HEK293 (cell line): Measurements from ENCODE around the gene FGD6.

Experiments used
- CTCF ChIA-PET: fragments of 350-600 bp; formaldehyde crosslinking; extraction: SDS; loops from one replicate; lab custom pipeline; 2021; ENCODE audit warnings: antibody characterized with exemption; lab: Yijun Ruan, JAX
- POLR2A ChIA-PET: fragments of 300-600 bp; formaldehyde crosslinking; extraction: SDS; loops from one replicate; lab custom pipeline; 2020; ENCODE audit warnings: antibody characterized with exemption, inconsistent platforms; lab: Yijun Ruan, JAX
- H3K27ac ChIP-seq: fragments of 200-500 bp; sonication (Bioruptor generic); 2 replicates; pipeline ENCODE4 v1.5.1; 2014; ENCODE audit warnings: low read depth, low read length, control low read depth, inconsistent platforms; ENCODE audit errors: extremely low read depth
- H3K36me3 ChIP-seq, 2 experiments: fragments of 200-500 bp in 1 of 2; sonication (Bioruptor generic) in 1 of 2; 1 replicate in 1 of 2; 2 replicates in 1 of 2; pipeline ENCODE4 v1.5.1; 2014 to 2017; ENCODE audit warnings: inconsistent platforms in 2 of 2, low read length in 2 of 2; ENCODE audit not compliant: control insufficient read depth in 2 of 2, insufficient read depth in 1 of 2
- H3K4me1 ChIP-seq: fragments of 200-500 bp; sonication (Bioruptor generic); 2 replicates; pipeline ENCODE4 v1.5.1; 2014; ENCODE audit warnings: mild to moderate bottlenecking, low read length, inconsistent platforms; ENCODE audit not compliant: control insufficient read depth, insufficient read depth
- H3K4me3 ChIP-seq: 2 replicates; pipeline ENCODE4 v1.5.1; 2011; ENCODE audit warnings: low read depth, mild to moderate bottlenecking, control low read depth, low read length, moderate library complexity
- H3K9me3 ChIP-seq: fragments of 200-500 bp; sonication (Bioruptor generic); 2 replicates; pipeline ENCODE4 v1.5.1; 2014; ENCODE audit warnings: low read depth, low read length, inconsistent platforms; ENCODE audit not compliant: control insufficient read depth, insufficient read depth
- PRDM6 ChIP-seq: fragments of 450-650 bp; formaldehyde crosslinking; IDR thresholded peaks from 2 replicates; pipeline ENCODE4 v1.5.1; 2017; ENCODE audit warnings: missing biosample characterization, missing genetic modification characterization
- SCRT1 ChIP-seq: fragments of 450-650 bp; formaldehyde crosslinking; IDR thresholded peaks from 2 replicates; pipeline ENCODE4 v1.5.1; 2016; ENCODE audit warnings: missing biosample characterization, missing genetic modification characterization, borderline replicate concordance
- SCRT2 ChIP-seq: fragments of 450-650 bp; formaldehyde crosslinking; IDR thresholded peaks from 2 replicates; pipeline ENCODE4 v1.5.1; 2016; ENCODE audit warnings: missing biosample characterization, missing genetic modification characterization
- ZBTB20 ChIP-seq: fragments of 450-650 bp; formaldehyde crosslinking; IDR thresholded peaks from 2 replicates; pipeline ENCODE4 v1.5.1; 2016; ENCODE audit warnings: missing biosample characterization, missing genetic modification characterization
- ZFP37 ChIP-seq: fragments of 450-650 bp; formaldehyde crosslinking; IDR thresholded peaks from 2 replicates; pipeline ENCODE4 v1.5.1; 2016; ENCODE audit warnings: missing biosample characterization, missing genetic modification characterization
- ZNF133 ChIP-seq: fragments of 450-650 bp; formaldehyde crosslinking; IDR thresholded peaks from 2 replicates; pipeline ENCODE4 v1.5.1; 2016; ENCODE audit warnings: missing biosample characterization, missing genetic modification characterization
- ZNF19 ChIP-seq: fragments of 450-650 bp; formaldehyde crosslinking; IDR thresholded peaks from 2 replicates; pipeline ENCODE4; 2016; ENCODE audit warnings: missing biosample characterization, missing genetic modification characterization, low read depth
- ZNF292 ChIP-seq: fragments of 450-650 bp; formaldehyde crosslinking; IDR thresholded peaks from 2 replicates; pipeline ENCODE4 v1.5.1; 2016; ENCODE audit warnings: low read depth, missing biosample characterization, missing genetic modification characterization, borderline replicate concordance
- ZNF311 ChIP-seq: fragments of 450-650 bp; formaldehyde crosslinking; IDR thresholded peaks from 2 replicates; pipeline ENCODE4 v1.5.1; 2017; ENCODE audit warnings: missing biosample characterization, missing genetic modification characterization, borderline replicate concordance
- ZNF350 ChIP-seq: fragments of 450-650 bp; formaldehyde crosslinking; IDR thresholded peaks from 2 replicates; pipeline ENCODE4 v1.5.0; 2017; ENCODE audit warnings: missing biosample characterization, mild to moderate bottlenecking, missing genetic modification characterization
- ZNF354C ChIP-seq: fragments of 450-650 bp; formaldehyde crosslinking; IDR thresholded peaks from 2 replicates; pipeline ENCODE4 v1.5.1; 2016; ENCODE audit warnings: missing biosample characterization, missing genetic modification characterization, low read depth, borderline replicate concordance
- ZNF555 ChIP-seq: fragments of 450-650 bp; formaldehyde crosslinking; conservative IDR thresholded peaks from 2 replicates; pipeline ENCODE4 v1.5.1; 2017; ENCODE audit warnings: missing biosample characterization, mild to moderate bottlenecking, missing genetic modification characterization, inconsistent platforms
- ZNF664 ChIP-seq: fragments of 450-650 bp; formaldehyde crosslinking; IDR thresholded peaks from 2 replicates; pipeline ENCODE4 v1.5.1; 2016; ENCODE audit warnings: missing biosample characterization, missing genetic modification characterization
- ZNF704 ChIP-seq: fragments of 450-650 bp; formaldehyde crosslinking; IDR thresholded peaks from 2 replicates; pipeline ENCODE4 v1.5.1; 2016; ENCODE audit warnings: missing biosample characterization, missing genetic modification characterization
- ZNF747 ChIP-seq: fragments of 450-650 bp; formaldehyde crosslinking; IDR thresholded peaks from 2 replicates; pipeline ENCODE4 v1.5.1; 2016; ENCODE audit warnings: missing biosample characterization, missing genetic modification characterization
- ZSCAN23 ChIP-seq: fragments of 450-650 bp; formaldehyde crosslinking; IDR thresholded peaks from 2 replicates; pipeline ENCODE4 v1.5.1; 2016; ENCODE audit warnings: missing biosample characterization, missing genetic modification characterization

Gene FGD6

GRCh38 chr12:95070378-95070777, 146.9 kb downstream of the FGD6 start:
- Histone ChIP-seq H3K4me1 (no peaks in the 10 kb centered on the region), H3K36me3 (peaks cover 24 to 28% of the 10 kb centered on the region in 2 experiments), H3K27ac (no peak overlapping the region), H3K4me3 (no peak overlapping the region), H3K9me3 (no peaks in the 10 kb centered on the region)
- ChIA-PET CTCF (no interaction called here), POLR2A (no interaction called here)
- TF ChIP-seq ZNF133 (tag by site-specific recombination) = no peak
- no peak for TF ChIP-seq ZFP37 (tag by site-specific recombination)
- TF ChIP-seq SCRT1 (tag by site-specific recombination) = peak; percentile 66
- peak; percentile 94 for TF ChIP-seq SCRT2

- no peaks in the 10 kb centered on the region for H3K9me3 ChIP-seq
- H3K27ac ChIP-seq = no peak overlapping the region
- ChIA-PET POLR2A (no interaction called here), CTCF (no interaction called here)
- H3K4me1 ChIP-seq = no peaks in the 10 kb centered on the region
- no peak overlapping the region for H3K4me3 ChIP-seq
- TF ChIP-seq SCRT2 = peak; percentile 61
- no peak for TF ChIP-seq ZNF311 (tag by site-specific recombination)
- no peak for TF ChIP-seq ZNF292
- TF ChIP-seq ZNF19 (tag by site-specific recombination) = no peak
- TF ChIP-seq ZBTB20 (tag by site-specific recombination) = no peak
- peaks cover 58 to 59% of the 10 kb centered on the region in 2 experiments for H3K36me3 ChIP-seq
Observed at GRCh38 chr12:95066091-95066855, 151.0 kb downstream of the FGD6 start.

- Histone ChIP-seq H3K4me1 (no peaks in the 10 kb centered on the region), H3K36me3 (peaks cover 84 to 92% of the 10 kb centered on the region in 2 experiments), H3K4me3 (no peak overlapping the region), H3K27ac (no peak overlapping the region), H3K9me3 (no peaks in the 10 kb centered on the region)
- ChIA-PET CTCF (no interaction called here), POLR2A (no interaction called here)
- TF ChIP-seq ZNF747 (tag by site-specific recombination) = no peak
- peak; percentile 51; the same call in 1 of the 2 replicates for TF ChIP-seq SCRT2
Observed at GRCh38 chr12:95060951-95061350, 156.3 kb downstream of the FGD6 start.

GRCh38 chr12:95059984-95060383, 157.3 kb downstream of the FGD6 start:
- Histone ChIP-seq H3K4me3 (no peak overlapping the region), H3K9me3 (no peaks in the 10 kb centered on the region), H3K27ac (no peak overlapping the region), H3K36me3 (peaks cover 89 to 92% of the 10 kb centered on the region in 2 experiments), H3K4me1 (no peaks in the 10 kb centered on the region)
- TF ChIP-seq ZNF350 (no peak), ZNF704 (tag by site-specific recombination) (no peak), ZSCAN23 (tag by site-specific recombination) (no peak), PRDM6 (no peak), ZNF555 (no peak), ZNF664 (tag by site-specific recombination) (no peak), ZNF354C (tag by site-specific recombination) (no peak)
- ChIA-PET CTCF (interaction anchor here (0.6 to 0.7 kb wide), 3 partner anchors 13 to 1115 kb away, joined by 3 read pairs; partner anchors contain the start of gene NR2C1), POLR2A (interaction anchor here (0.5 to 0.7 kb wide), 2 partner anchors 70 to 1340 kb away, joined by 4 to 11 read pairs; partner anchors contain the start of gene CDK17)
